GM21360 (cell line): ENCODE data around the gene IRX3.

Experiments
- ATAC-seq: cut with Tn5 transposase; IDR thresholded peaks from one replicate; pipeline ENCODE4 v1.9.1; 2021; ENCODE audit warnings: mild to moderate bottlenecking, moderate library complexity; ENCODE audit not compliant: unreplicated experiment

Gene IRX3

DNA sequence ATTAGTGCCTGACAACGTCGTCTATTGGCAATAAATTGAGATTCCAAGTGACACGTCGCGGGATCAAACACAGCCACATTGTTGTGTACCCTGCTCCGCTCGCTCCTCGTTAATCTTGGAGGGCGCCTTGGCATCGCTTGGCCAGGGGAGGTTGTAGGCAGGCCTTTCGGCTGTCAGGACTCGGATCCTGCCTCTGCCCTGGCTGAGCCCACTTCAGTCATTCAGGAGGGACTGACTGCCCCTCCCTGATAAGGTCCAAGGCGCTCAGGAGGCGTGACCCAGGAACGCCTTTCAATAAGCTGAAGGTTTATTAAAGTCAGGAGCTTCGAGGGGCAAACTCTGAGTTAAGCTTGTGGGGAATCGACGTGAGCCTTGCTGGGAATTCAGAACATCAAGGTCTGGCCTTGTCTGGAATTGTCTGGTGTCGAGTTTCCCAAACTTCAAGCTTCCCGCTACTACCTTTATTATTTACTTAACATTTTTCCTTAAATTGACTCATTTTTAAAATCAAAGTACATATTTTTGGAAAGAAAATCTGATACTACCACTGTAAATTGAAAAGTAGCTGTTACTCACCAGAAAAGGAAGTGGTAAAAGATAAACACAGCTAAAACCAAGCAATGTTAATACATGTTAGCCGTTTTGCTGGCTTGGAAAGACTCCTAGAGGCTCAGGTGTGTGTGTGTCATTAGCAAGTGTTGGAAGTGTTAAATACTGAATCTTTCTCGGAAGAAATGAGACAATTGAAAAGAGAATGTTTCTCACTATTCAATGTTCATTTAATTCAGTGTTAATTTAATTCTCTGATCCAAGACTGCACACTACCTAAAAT lies 5.3 kb upstream of the IRX3 start:
- no peak for ATAC-seq

- ATAC-seq, result no peak
Observed at GRCh38 chr16:54290833-54291655, 4.5 kb upstream of the IRX3 start.

DNA sequence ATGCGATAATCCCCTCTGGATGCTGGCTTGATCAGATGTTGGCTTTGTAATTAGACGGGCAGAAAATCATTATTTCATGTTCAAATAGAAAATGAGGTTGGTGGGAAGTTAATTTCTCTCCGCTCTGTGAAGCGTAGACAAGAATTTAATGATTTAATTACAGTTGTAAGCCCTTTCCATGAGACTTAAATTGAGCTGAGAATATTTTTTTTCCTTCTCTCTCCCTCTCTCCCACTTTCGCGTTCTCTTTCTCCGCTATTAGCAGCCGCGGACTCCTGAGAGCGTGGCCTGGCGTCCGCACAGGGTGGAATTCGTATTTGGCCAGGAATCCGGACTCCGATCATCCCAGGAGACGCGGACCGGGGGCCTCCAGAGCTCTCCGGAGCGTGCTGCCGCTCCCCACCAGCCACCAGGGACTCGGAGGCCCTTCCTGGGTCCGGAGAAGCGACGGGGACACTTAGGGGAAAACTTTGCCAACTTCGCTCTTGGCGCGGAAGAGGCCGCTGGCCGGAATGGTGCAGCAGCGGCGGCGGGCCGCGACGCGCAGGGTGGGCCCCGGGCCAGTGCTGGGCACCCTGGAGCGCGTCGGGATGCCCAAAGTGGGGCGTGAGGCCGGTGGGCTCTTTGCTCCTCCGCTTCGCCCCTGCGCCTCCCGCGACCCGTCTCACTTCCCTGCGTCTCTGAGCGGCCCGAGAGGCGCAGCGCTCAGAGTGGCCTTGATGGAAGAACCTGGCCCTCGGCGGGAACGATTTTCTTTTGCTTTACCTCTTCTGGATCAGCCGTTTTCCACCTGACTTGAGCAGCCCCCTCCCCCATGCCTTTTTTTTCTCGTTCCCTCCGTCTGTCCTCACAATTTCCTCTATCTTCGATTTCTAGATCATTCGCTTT lies 3.6 kb upstream of the IRX3 start:
- ATAC-seq, result no peak

DNA sequence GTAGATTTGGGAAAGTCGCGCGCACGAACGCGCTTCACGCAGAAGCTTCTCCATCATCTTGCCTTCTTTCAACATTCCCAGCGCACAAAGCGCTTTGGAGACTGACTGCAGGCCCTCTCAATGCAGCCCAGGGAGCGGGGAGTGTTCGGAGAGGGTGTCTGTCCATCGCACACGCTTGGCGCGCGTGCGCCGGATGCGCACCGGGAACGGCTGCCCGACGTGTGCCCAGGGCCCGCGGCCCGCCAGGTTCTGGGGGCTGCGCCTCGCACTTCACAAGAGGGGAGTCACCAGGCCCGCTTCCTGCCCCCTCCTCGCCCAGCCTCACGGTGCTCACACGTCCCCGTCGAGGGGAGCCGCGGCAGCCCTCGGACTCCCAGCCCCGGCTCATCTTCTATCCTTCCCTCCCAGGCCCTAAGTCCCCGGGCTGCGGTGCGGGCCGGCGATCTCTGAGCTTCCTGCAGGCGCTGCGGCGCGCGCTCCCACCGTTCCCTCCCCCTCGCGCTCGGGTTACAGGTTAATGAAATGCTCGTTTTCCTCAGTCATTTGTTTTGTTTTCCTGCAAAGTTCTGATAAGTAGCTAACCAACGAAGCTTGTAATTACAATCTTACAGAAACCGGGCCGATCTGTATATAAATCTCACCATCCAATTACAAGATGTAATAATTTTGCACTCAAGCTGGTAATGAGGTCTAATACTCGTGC lies 2.8 kb upstream of the IRX3 start:
- no peak for ATAC-seq

- ATAC-seq, result no peak
Observed at GRCh38 chr16:54288835-54289241, 2.3 kb upstream of the IRX3 start.

DNA sequence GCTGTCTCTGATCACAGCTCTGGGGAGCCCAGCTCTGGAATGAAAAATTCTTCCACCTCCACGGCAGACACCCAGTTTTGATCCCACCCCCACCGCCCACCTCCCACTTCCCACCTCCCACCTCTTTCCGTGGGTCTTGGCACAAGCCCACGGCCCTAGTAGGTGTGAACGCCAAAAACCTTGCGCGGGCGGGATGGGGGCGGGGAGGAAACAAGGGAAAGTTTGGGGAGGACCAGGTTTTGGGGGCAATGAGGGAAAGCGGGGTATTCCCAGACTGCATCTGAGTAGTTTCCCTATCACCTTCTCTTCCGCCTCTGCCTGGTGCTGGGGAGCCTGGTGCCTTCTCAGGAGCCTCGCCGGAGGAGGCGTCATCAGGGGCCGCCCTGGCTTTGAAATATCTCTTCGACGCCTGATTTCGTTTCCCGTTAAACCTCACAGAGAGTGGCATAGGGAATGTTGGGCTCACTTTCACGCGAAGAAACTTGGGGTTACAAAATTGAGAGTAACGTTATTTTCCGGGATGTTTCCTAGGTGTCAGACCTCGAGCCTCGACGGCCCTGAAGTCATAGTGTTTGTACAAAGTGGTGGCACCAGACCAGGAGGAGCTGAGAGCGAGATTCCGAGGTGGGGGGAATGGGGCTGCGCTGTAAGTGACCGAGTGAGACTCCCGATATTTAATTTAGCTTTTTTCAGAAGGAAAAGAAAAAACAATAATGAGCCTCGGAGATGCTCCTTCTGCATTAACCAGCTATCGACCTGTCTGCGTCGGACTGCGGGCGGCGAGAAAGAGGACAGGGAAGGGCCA lies 1.6 kb upstream of the IRX3 start:
- ATAC-seq, result no peak

GRCh38 chr16:54287131-54288029 lies 793 bp upstream of the IRX3 start:
- no peak for ATAC-seq

DNA sequence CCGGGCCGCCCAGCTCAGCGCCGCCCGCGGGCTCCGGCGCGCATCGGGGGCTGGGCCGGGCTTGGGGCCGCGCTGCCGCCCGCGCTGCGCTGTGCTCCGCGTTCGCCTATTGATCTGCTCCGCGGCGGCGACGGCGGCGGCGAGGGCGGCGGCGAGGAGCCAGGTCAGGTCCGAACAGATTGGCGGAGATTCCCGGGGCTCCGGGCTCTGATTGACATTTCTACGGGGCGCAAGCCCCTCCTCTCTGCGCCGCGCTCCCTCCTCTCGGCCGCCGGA lies 559 bp downstream of the IRX3 start:
- ATAC-seq, result no peak

DNA sequence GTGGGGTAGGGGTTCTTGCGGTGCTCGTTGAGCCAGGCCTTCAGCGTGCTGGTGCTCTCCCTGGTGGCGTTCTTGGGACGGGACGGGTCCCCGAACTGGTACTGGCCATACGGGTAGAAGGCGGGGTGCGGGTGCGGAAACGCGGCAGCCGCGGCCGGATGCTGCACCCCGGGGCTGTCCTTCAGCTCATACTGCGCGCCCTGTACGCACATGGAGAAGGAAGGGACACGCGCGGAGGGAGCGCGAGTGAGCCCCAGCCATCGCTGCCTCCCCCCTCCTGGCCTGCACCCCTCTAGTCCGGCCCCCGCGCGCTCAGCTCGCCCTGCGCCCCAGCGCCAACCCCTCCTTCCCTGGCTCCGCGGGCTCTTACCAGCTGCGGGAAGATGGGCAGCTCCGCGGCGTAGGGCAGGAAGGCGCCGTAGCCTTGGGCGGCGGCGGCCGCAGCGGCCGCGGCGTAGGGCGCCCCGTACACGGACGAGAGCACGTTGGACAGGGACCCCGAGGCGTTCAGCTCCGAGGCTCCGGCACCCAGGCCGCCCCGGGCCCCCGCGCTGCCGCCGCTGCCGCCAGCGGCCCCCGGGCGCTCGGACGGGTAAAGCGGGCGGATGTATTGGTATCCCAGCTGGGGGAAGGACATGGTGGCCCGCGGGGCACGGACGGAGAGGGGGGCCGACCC lies 1.0 kb downstream of the IRX3 start:
- no peak for ATAC-seq

GRCh38 chr16:54284931-54285413 lies 1.6 kb downstream of the IRX3 start:
- no peak for ATAC-seq

GRCh38 chr16:54284319-54284930 lies 2.2 kb downstream of the IRX3 start:
- no peak for ATAC-seq

DNA sequence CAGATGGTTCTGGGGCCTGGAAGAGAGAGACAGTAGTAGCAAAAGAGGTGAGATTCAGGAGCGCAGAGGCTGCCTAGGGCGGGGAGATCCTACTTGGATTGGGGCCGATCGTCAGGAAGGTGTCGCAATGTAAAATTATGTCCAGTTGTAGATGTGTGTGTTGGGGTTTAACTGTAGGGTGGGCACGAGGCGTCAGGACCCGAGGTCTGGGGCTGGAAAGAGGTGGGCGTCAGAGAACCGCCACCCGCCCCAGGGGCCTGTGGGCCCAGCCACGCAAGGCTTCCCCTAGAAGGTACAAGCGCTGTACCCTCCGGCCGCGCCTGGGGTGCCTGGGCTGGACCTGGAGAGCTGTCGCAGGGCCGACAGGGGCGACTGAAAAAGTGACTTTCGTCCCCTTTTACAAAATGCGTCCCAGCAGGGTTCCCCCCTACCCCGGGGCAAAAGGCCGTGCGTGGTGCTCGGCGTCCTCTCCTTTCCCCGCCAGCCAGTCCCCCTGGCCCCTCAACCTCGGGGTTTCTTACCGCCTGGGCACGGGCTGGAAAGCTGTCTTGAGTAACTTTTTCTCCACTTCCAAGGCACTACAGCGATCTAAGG lies 2.8 kb downstream of the IRX3 start:
- no peak for ATAC-seq

GRCh38 chr16:54282928-54283724 lies 3.5 kb downstream of the IRX3 start:
- no peak for ATAC-seq

DNA sequence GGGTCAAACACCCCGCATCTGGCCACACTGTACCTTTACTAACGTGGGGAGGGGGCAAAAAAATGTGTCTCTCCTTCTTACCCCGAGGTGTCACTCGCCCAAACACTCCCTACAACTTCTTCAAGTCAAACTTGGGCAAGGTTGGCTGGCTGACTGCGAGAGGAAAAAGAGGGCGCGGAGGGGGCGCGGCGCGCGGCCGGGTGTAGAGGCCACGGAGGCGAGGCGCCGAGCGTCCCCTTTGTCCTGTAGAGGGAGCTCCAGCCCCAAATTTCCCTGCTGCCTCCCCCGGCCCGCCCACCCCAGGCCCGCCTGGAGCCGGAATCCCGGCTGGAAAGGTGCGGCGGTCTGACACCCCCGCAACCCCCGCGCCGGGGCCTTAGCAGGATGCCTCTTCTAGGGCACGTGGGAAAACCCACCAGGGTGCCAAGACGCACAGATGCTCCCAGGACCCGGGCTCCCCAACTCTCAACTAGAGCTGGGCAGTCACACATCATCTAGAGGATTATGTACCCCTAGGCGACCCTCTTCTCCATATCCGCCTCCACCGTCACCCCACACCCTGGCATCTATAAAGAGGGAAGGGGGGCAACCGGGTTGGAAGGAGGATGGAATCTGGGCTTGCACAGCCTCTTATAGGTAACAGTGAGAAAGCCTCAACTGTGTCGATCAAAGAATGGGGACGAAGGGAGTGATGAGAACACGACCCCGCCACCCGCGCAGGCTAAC lies 4.2 kb downstream of the IRX3 start:
- no peak for ATAC-seq

DNA sequence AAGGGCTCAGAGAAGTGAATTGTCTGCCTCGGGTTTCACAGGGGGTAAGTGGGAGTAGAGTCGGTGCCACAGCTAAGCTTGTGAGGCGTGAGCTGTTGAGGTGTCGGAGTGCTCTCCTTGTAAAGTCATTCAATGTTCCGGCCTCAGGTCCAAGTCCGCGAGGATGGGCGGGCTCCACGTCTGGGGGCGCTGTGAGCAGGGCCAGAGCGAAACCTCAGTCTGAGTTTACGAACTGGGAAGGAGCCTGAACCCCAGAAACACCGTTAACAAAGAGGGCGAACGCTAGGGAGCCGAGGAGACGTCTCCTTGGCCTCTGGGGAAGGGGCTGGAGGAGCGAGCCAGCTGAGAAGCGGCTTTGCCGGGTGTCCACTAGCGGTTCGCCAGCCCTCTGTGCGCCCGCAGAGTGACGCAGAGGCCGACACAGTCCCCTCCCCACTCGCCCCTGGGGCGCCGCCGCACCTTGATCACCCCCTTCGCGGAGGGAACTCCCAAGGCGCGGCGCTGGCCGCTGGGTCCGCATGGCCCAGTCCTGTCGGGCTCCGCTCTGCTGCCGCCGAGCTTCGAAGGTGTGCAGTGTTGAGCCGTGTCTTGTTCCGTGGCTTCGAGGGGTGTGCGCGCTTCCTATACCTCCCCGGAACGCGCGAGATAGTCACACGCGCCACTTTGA lies 4.9 kb downstream of the IRX3 start:
- no peak for ATAC-seq
